Measurements from ENCODE around the gene OR56A5.

Gene OR56A5

DNA sequence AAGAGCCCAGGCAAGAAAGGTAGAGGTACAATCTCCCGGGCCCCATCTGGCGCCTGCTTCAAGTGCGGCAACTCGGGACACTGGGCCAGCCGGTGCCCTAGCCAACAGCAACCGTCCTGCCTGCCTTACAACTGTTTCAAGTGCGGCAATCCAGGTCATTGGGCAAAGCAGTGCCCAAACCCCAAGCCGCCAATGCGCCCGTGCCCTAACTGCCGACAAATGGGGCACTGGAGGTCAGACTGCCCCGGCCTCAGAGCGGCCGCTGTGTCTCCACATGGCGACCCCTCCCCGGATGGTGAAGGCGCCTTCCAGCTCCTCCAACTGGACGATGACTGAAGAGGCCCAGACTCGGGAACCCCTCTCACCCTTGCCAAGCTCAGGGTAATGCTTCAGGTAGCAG, 37.7 kb downstream of the OR56A5 start:
- TF ChIP-seq, protein P1, sequence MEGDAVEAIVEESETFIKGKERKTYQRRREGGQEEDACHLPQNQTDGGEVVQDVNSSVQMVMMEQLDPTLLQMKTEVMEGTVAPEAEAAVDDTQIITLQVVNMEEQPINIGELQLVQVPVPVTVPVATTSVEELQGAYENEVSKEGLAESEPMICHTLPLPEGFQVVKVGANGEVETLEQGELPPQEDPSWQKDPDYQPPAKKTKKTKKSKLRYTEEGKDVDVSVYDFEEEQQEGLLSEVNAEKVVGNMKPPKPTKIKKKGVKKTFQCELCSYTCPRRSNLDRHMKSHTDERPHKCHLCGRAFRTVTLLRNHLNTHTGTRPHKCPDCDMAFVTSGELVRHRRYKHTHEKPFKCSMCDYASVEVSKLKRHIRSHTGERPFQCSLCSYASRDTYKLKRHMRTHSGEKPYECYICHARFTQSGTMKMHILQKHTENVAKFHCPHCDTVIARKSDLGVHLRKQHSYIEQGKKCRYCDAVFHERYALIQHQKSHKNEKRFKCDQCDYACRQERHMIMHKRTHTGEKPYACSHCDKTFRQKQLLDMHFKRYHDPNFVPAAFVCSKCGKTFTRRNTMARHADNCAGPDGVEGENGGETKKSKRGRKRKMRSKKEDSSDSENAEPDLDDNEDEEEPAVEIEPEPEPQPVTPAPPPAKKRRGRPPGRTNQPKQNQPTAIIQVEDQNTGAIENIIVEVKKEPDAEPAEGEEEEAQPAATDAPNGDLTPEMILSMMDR (IDR thresholded peaks at IDR 0.05; ENCODE audit: poor library complexity, severe bottlenecking), result no peak
- Histone ChIP-seq H3K27me3 (ENCODE audit: insufficient read depth, poor library complexity, severe bottlenecking) (no peaks in the 10 kb centered on the region), H3K4me1 (ENCODE audit: insufficient read depth, poor library complexity, severe bottlenecking) (no peaks in the 10 kb centered on the region), H3K36me3 (ENCODE audit: low read depth) (no peaks in the 10 kb centered on the region), H3K4me3 (ENCODE audit: severe bottlenecking) (no peak overlapping the region), H3K9me3 (ENCODE audit: severe bottlenecking) (no peaks in the 10 kb centered on the region), H3K27ac (ENCODE audit: poor library complexity, severe bottlenecking) (no peak overlapping the region)
- no peak for ATAC-seq (ENCODE audit: low read depth)
- DNase-seq (ENCODE audit: low spot score), result no peak

DNA sequence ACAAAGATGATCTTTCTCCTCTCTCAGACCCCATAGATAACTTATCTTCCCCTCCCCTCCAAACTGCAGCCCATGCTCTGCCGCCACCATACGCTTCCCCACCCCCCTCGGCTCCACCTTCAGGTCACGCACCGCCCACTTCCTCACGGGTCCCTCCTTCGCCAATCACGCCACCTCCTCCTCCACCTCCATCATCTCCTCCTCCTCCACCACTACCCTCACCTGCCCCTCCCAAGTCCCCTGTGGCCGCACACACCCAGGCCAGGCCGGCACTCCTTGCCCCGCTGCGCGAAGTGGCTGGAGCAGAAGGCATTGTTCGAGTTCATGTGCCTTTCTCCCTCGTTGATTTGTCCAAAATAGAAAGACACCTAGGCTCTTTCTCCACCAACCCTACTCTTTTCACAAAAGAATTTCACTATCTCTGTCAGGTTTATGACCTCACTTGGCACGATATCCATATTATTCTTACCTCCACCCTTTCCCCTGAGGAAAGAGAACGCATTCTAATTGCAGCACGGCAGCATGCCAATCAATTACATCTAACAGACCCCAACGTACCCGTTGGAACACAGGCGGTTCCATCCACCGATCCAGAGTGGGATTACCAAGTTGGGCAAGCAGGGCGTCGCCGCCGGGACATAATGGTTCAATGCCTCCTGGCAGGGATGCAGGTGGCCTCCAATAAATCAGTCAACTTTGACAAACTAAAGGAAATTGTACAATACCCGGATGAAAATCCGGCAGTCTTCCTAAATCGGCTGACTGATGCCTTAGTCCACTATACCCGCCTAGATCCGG, 38.5 kb downstream of the OR56A5 start:
- Histone ChIP-seq H3K9me3 (ENCODE audit: severe bottlenecking) (no peaks in the 10 kb centered on the region), H3K27me3 (ENCODE audit: insufficient read depth, poor library complexity, severe bottlenecking) (no peaks in the 10 kb centered on the region), H3K36me3 (ENCODE audit: low read depth) (no peaks in the 10 kb centered on the region), H3K4me1 (ENCODE audit: insufficient read depth, poor library complexity, severe bottlenecking) (no peaks in the 10 kb centered on the region), H3K4me3 (ENCODE audit: severe bottlenecking) (no peak overlapping the region), H3K27ac (ENCODE audit: poor library complexity, severe bottlenecking) (no peak overlapping the region)
- ATAC-seq (ENCODE audit: low read depth), result no peak
- DNase-seq (ENCODE audit: low spot score), result no peak
- TF ChIP-seq, protein P1 (IDR thresholded peaks at IDR 0.05; ENCODE audit: poor library complexity, severe bottlenecking), result no peak

- H3K9me3 ChIP-seq (ENCODE audit: severe bottlenecking), result no peaks in the 10 kb centered on the region
- no peak overlapping the region for H3K4me3 ChIP-seq (ENCODE audit: severe bottlenecking)
- no peaks in the 10 kb centered on the region for H3K4me1 ChIP-seq (ENCODE audit: insufficient read depth, poor library complexity, severe bottlenecking)
- H3K27ac ChIP-seq (ENCODE audit: poor library complexity, severe bottlenecking), result no peak overlapping the region
- H3K36me3 ChIP-seq (ENCODE audit: low read depth), result no peaks in the 10 kb centered on the region
- no peaks in the 10 kb centered on the region for H3K27me3 ChIP-seq (ENCODE audit: insufficient read depth, poor library complexity, severe bottlenecking)
- ATAC-seq (ENCODE audit: low read depth) (no peak), DNase-seq (ENCODE audit: low spot score) (no peak)
- TF ChIP-seq, protein P1 (IDR thresholded peaks at IDR 0.05; ENCODE audit: poor library complexity, severe bottlenecking), result no peak
These were observed 39.5 kb downstream of the OR56A5 start for GRCh38 chr11:5928811-5929210.

DNA sequence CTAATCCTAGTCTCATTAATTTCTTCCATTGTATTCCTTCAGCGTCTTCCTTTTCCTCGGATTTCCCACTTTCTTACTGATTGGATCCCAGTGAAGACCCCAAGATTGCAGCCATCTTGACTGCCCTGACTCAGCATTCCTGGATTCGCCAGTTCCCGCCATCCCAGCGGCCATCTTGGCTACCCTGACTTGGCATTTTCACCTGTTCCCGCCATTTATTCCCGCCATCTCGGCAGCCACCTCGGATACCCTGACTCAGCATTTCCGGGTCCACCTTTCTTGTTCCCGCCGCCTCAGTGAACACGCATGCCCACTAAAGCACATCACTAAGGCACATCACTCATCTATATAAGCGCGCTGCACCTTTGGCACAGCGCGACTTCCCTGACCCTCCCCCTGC, 40.0 kb downstream of the OR56A5 start:
- Histone ChIP-seq H3K4me3 (ENCODE audit: severe bottlenecking) (no peak overlapping the region), H3K27me3 (ENCODE audit: insufficient read depth, poor library complexity, severe bottlenecking) (no peaks in the 10 kb centered on the region), H3K36me3 (ENCODE audit: low read depth) (no peaks in the 10 kb centered on the region), H3K9me3 (ENCODE audit: severe bottlenecking) (no peaks in the 10 kb centered on the region), H3K27ac (ENCODE audit: poor library complexity, severe bottlenecking) (no peak overlapping the region), H3K4me1 (ENCODE audit: insufficient read depth, poor library complexity, severe bottlenecking) (no peaks in the 10 kb centered on the region)
- TF ChIP-seq, protein P1 (IDR thresholded peaks at IDR 0.05; ENCODE audit: poor library complexity, severe bottlenecking), result no peak
- no peak for DNase-seq (ENCODE audit: low spot score)
- no peak for ATAC-seq (ENCODE audit: low read depth)

DNA sequence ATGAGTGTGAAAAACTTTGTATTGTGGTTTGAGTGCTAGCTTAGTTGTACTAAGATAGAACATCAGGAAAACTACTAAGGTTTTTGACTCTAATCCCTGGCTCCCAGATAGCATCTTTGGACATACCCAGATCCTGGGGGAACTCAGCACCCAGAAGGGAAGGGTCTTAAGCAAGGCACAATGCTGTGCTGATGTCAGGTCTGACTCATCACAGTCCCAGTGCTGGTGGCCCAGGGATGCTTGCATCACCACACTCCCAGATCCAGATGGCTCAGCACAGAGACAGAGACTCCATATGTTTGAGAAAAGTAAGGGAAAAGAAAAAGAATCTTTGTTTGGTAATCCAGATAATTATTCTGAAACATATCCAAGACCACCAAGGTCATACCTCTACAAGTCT, 44.5 kb downstream of the OR56A5 start:
- no peak for DNase-seq (ENCODE audit: low spot score)

More for the DNA sequence above, 44.5 kb downstream of the OR56A5 start:
- Histone ChIP-seq H3K9me3 (ENCODE audit: severe bottlenecking) (no peaks in the 10 kb centered on the region), H3K27me3 (ENCODE audit: insufficient read depth, poor library complexity, severe bottlenecking) (no peaks in the 10 kb centered on the region), H3K4me1 (ENCODE audit: insufficient read depth, poor library complexity, severe bottlenecking) (no peaks in the 10 kb centered on the region), H3K27ac (ENCODE audit: poor library complexity, severe bottlenecking) (no peak overlapping the region), H3K36me3 (ENCODE audit: low read depth) (no peaks in the 10 kb centered on the region), H3K4me3 (ENCODE audit: severe bottlenecking) (no peak overlapping the region)
- ATAC-seq (ENCODE audit: low read depth), result no peak
- TF ChIP-seq, protein P1 (IDR thresholded peaks at IDR 0.05; ENCODE audit: poor library complexity, severe bottlenecking), result no peak
